ENCODE measurements around the gene PATZ1.
A peak's percentile ranks its signal among the peaks of the same experiment; 100 is the strongest.

PATZ1 gene

DNA sequence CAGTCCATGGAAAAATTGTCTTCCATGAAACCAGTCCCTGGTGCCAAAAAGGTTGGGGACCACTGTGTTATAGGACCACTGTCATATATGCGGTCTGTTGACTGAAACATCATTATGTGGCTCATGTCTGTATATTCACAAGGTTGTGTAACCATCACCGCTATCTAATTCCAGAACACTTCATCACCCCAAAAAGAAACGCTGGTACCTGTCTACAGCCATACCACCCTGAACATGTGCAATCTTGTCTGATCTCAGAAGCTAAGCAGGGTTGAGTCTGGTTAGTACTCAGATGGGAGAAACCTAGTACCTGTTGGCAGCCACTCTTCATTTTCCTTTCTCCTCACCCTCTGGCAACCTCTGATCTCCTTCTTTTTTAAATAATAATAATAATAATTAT, 41.0 kb downstream of the PATZ1 start:
- DNase-seq = no peak

GRCh38 chr22:31302537-31302936, 43.6 kb downstream of the PATZ1 start:
- no peak for DNase-seq

DNA sequence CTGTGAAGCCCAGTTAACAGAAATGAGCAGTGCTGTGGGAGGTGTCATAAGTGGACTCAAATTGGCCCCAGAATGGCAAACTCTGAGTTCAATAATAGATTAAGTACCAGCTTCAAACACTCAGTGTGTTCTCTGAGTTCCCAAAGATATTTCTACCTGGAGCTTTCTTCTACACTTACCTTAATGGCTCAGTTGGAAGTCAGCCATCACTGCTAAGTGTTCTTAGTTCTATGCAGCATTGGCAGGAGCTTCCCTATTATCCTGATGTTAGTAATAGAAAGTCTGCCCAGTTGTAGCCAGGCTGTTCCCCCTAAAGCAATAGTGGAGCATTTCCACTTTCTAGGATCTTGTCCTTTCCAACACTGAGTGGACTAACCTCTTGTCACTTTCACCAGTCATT, 44.1 kb downstream of the PATZ1 start:
- DNase-seq = no peak

DNA sequence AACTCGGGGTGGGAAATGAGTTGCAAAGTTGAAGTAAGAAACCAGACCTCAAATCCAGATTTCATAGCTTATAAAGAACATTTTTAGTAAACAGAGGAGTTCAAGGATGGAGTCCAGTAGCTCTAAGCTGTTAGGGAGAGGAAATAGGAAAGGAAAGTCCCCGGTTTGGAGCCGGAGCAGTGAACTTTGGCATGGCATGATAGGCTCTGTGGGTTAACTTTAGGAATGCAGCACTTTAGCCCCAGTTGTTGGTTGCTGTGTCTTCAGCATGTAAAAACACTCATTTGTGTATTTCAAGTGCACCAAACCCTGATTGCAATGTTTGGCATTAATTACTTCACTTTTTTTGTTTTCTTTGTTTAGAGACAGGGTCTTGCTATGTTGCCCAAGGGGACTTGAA, 45.2 kb downstream of the PATZ1 start:
- no peak for DNase-seq

GRCh38 chr22:31295831-31296657, 50.1 kb downstream of the PATZ1 start:
- peak; percentile 47 for DNase-seq

- no peak for DNase-seq
Measured at GRCh38 chr22:31295360-31295759, 50.8 kb downstream of the PATZ1 start.

GRCh38 chr22:31292236-31292989, 53.7 kb downstream of the PATZ1 start, which contains the start of gene PIK3IP1:
PIK3IP1 (minus strand) TSS chr22:31292488; CDS start chr22:31292344, 144 bp downstream.
- peak; percentile 76 for DNase-seq

DNA sequence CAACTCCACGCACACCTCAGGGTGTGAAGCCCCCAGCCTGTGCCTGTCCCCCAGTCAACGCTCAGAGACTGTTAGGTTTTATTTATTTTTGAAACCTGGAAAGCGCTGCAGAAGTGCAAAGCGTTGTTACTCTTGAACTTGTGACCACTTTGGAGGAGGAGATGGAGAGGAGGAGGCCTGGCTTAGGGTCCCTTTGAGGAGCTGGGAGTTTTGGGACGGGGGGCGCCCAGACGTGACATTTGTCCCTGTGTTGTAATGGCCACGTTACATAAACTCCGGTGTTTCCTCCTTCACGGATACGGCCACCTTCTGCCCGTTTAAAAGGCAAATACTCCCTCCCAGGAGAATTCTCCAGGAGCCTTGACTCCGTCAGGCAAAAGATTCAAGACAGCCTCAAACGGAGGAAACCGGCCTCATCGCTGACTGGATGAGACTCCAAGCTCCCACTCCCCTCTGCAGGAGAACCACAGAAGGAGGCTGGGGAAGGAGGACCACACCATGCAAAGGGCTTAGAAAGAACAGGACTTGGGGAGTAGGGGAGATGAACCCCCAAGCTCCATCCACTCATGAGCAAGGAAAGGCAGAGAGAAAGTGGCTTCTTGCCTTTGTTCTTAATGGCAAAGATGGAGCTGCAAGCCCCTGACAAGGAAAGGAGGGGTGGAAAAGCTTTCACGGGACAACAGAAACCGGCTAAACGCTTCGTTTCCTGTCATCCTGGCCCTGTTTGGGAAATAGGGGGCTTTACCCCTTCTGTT, 54.5 kb downstream of the PATZ1 start:
- DNase-seq = peak; percentile 9

- DNase-seq = peak; percentile 87
Measured at GRCh38 chr22:31290494-31291471, 55.4 kb downstream of the PATZ1 start.

GRCh38 chr22:31289344-31289743, 56.8 kb downstream of the PATZ1 start:
- DNase-seq = no peak

DNA sequence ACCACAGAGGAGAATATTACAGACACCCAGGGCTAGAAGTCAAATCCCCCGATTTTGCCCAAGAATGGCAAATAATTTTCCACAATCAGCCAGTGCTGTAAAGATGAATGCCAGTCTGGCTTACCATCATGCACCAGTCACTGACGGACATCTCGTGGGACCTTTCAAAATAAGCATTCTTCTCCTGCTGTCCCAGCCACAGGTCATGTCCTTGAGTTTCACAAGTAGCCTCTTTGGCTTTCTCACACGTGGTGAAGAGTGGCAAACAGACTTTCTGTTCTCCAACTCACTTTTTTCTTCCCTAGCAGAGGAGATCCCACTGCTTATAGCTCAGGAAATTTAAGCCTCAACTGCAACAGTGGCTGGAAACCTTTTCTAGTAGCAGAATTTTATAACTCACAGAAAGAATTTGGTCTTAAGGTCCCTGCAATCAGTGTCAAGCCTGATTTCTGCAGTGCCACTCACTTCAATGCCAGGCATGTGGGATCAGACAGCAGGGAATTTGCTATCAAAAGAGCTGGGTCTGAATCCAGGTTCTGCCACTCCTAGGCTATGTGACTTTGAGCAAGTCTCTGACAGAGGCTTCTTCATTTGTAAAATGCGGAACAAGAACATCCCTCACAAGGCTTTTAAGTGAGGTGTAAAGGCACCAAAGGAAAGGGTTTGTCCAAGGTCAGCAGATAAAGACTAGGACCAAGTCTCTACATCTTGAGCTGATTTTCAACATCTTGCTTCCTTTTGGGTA, 57.5 kb downstream of the PATZ1 start:
- no peak for DNase-seq

- no peak for DNase-seq
Measured at GRCh38 chr22:31287818-31288495, 58.2 kb downstream of the PATZ1 start.

- no peak for DNase-seq
Measured at GRCh38 chr22:31286360-31287255, 59.5 kb downstream of the PATZ1 start.

GRCh38 chr22:31284281-31285155, 61.6 kb downstream of the PATZ1 start:
- no peak for DNase-seq

- DNase-seq = no peak
Measured at GRCh38 chr22:31282748-31283468, 63.2 kb downstream of the PATZ1 start.

DNA sequence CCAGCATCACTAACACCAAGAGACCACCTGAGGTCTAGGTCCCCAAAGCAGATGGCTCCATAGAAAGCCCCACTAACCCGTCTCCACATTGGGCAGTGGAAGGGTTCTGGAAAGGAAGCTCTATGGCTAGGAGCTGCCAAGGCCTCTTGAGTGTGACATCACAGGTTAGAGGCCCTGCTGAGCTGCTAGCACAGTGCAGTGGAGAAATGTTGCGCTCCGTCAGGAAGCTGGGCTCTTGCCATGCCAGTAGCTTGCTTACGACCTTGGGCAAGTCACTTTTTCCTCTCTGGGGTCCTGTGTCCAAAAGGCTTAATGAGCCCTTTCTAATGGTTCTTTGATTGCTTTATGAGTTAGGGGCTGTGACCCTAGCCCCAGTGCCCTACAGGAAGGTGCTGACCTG, 64.4 kb downstream of the PATZ1 start:
- DNase-seq = no peak

- DNase-seq = no peak
Measured at GRCh38 chr22:31279821-31280505, 66.2 kb downstream of the PATZ1 start.

All from fibroblast of skin of right quadriceps (primary cell).